GM19238 (cell line): ENCODE measurements around the gene PARD3.
"Not testable (repeated sequence)": the region's sequence is repeated elsewhere in the genome, so short reads cannot be mapped to it uniquely, and the experiment has no call there.

Experiments used
- DNase-seq: peaks from one replicate; pipeline ENCODE4 v3.0.0; 2011; ENCODE audit warnings: low spot score; ENCODE audit not compliant: insufficient read length

Gene PARD3

DNA sequence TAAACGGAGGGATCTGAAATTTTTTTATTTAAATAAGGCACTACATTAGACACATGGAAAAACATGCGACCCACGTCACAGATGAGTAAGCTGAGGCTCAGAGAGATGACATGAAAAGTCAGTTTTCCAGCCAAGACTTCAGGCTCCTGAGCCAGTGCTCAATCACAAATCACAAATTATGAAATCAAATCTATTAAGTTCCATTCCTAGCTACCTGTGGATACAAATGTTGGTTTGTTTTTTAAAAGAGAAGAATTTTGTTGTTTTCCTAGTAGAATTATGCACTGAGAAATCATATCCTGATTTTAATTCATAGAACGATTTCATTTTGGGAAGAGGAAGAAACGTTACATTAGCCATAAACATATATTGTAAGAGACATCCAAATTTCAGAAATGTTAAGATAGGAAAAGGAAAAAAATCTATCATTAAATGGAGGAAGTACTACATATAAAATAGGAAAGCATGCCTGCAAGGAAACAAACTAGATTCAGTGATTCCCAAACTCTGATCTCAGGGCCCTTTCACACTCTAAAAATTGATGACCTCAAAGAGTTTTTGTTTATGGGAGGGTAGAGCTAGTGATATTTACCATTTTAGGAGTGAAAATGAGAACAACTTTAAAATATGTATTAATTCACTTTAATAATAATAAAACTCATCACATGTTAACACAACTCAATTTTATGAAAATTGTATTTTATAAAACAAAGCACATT lies 340.4 kb downstream of the PARD3 start:
- no peak for DNase-seq

DNA sequence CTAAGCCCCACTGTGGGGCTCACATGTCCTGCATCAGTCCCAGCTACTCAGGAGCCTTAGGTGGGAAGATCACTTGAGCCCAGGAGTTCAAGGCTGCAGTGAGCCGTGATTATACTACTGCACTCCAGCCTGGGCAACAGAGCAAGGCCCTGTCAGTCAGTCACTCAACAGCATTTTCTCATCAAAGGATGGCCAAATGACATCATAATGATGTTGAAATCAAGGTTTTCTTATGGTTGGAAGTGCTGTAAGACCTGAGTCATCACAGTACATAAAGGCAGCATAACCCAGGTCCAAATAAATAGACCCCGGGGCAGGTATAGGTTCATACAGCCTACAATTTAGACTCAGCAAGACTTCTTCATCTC lies 341.1 kb downstream of the PARD3 start:
- DNase-seq = no peak

DNA sequence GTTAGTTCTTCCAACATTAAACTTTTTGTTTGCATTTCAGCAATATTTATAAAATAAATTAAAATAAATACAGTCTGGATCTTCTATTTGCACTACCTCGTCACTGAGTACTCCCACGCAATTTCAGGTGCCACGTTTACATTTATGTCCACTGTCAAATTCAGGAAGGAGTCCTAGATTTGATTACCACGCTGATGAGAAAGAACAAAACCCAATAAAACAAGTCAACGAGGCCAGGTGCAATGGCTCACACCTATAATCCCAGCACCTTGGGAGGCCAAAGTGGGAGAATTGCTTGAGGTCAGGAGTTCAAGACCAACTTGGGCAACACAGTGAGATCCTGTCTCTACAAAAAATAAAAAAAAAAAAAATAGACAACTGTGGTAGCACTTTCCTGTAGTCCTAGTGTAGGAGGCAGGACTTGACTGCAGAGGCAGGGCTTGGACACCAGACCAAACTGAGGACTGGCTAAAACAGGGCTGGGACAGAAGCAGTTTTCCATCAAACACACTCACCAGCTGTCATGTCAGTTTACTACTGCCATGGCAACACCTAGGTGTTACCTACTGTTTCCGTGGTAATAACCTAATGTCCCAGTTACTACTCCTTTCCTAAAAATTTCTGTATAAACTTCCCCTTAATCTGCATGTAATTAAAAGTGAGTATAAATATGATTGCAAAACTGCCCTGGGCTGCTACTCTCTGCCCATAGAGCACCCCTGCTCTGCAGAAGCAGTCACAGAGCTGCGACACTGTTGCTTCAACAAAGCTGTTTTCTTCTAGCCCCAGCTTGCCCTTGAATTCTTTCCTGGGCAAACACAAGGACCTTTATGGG lies 341.7 kb downstream of the PARD3 start:
- no peak for DNase-seq

DNA sequence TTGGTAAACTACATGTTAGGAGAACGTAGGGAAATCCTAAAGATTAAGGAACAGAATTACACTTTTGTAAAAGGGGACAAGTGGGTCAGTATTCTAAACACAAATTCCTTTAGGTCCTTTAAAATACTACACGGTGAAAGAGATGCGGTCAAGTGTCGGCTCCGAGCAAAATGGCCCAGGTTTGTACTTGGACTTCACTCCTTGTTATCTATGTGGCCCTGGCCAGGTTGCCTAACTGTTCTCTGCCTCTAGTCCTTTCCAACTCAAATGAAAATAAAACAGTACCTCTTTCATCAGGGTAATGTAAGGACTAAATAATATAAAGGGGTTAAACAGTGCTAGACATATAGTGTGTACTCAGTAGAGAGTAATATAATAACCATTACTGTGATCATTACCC lies 344.8 kb downstream of the PARD3 start:
- no peak for DNase-seq

DNA sequence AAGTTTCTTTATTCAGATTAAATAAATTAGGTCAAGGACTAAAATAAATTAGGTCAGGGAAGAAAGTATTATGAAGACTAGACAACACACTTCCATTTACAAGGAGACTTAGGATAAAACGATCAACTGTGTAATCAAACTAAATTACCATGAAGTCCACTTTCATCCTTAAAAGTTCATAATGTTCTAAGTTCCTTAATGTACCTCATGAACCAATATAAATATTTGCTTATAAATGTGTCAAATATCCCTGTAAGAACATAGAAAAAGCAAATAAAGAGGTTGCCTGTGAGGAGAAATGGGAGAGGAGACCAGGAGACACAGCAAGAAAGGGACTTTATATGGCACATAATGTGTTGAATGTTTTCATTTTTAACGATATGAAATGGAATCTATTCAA lies 345.6 kb downstream of the PARD3 start:
- no peak for DNase-seq

DNA sequence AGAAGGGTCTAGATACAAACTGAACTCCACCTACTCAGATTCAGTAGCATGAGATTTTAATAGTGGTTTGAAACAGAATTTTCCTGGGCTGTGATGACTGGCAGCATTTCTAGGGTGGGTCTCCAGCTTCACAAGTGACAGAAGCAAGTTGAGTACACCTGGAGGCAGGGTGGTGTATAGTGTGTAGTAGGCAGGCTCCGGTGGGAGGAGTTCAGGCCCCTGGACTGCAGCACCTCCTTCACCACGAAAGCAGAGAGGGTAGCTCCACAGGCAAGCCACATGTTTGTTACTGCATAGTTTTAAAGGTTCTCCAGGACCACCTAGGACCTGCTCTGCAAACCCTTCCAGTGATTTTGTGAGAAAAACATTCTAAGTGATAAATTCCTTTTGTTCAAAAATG lies 347.2 kb downstream of the PARD3 start:
- no peak for DNase-seq

DNA sequence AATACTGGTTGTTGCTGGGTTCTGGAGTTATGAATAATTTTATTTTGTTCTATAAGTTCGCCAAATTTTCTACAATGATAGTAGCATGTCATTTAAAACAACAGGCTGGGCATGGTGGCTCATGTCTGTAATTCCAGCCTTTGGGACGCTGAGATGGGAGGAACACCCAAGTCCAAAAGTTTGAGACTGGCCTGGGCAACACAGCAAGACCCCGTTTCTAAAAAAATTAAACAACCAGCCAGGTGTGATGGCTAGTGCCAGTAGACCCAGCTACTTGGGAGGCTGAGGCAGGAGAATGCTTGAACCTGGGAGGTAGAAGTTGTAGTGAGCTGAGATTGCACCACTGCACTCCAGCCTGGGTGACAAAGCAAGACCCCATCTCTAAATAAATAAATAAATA lies 347.7 kb downstream of the PARD3 start:
- no peak for DNase-seq

DNA sequence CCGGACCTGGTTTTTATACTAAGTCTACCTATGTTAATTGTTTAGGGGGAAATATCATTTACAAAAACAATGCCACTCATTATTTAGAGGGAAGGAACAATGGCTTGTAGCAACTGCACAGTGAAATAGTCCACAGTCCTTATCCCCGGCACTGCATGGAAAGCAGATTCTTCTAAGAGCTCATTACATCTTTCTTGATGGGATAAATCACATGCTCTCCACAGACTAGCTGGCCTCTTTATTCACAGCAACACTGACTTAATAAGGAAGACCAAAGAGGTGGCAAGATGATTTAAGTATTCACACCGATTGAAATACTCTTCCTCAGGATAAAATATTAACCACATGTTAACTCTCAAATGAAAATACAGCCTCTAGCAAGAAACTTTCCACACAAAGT lies 349.4 kb downstream of the PARD3 start:
- DNase-seq = no peak

DNA sequence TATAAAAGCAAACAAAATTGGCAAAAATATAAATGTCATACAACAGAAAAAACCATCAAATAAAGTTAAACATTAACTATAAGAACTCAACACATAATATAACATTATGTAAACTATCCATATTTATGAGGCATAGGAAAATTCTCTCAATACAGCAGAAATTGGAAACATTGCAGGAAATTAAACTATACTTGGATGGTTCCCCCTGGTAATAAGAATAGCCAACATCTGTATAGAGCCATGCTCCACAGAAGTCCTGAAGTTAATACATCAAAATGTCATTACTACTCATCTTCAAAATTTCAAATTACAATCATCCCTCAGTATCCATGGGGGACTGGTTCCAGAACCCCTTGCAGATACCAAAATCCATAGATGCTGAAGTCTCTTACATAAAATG lies 350.5 kb downstream of the PARD3 start:
- DNase-seq = no peak

DNA sequence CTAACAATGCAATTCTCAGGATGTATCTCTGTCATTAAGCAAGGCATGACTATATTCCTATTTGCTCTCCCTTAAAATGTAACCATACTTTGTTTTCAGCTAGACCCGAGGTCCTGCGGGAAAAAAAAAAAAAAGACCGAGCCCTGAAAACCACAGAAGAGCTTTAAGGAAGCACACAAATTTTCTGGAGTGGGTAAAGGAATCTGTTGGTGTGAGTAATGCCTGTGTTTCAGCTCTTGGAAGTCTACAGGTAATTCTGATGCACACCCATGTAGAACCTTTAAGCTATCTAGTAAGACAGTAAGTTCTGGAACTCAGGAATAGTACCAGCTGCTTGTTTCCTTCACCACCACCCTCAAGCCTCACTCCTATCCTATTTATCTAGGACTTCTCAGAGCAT lies 351.1 kb downstream of the PARD3 start:
- no peak for DNase-seq

DNA sequence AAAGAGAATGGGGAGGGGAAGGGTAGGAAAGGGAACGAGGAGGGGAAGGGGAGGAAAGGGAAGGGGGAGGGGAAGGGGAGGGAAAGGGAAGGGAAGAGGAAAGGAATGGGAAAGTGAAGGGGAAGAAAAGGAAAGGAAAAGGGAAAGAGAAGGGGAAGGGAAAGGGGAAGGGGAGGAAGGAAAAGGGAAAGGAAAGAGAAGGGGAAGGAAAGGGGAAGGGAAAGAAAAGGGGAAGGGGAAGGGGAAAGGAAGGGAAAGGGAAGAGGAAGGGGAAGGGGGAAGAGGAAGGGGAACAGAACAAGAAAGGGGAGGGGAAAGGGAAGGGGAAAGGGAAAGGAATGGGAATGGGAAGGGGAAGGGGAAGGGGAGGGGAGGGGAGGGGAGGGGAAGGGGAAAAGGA lies 352.1 kb downstream of the PARD3 start:
- DNase-seq = no peak

DNA sequence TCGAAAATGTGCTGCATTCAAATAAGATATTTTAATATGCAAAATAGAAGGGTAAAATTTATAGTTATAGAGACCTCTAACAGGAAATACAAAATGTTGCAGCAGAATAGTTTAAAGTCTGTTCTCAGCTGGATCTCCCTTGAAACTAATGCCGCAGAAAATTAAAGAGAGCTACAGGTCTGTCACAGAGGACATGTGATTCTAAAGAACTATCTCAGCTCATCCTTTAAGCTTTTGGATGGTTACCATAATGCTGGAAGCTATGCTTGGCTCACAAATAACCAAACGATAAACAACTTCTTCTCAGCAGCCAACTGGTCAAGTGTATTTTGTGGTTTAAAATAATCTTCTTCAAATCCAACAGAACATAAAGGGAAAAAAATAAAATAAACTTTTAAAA lies 353.0 kb downstream of the PARD3 start:
- DNase-seq = no peak

DNA sequence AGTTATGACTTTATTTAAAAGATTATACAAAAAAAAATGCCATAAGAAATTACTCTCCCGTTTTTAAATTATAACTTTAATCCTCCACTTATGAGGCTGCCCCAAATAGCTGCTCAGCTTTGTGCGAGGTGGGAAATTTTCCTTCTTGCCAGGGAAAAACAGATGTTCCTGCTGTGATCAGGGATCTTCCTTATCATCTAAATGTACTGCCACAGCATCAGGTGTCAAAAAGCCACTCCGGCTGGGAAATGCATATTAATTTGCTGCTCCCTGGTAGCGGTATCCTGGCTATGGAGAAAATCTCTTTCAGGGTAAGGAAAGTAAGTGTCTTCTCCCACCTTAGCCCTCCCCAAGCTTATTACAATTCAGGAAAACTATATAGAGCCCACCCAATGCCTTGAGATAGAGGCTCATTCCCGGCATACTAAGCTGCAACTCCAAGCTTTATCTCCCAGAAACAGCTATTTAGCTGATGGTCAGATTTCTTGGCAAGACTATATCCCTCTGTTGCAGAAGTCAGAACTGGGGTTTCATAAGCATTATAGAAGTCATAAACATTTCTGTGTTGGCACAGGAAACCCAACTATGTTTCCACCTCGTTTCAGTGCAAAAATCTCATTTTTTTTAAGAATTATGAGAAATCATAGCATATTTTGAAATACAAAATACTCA lies 360.4 kb downstream of the PARD3 start:
- DNase-seq = no peak

DNA sequence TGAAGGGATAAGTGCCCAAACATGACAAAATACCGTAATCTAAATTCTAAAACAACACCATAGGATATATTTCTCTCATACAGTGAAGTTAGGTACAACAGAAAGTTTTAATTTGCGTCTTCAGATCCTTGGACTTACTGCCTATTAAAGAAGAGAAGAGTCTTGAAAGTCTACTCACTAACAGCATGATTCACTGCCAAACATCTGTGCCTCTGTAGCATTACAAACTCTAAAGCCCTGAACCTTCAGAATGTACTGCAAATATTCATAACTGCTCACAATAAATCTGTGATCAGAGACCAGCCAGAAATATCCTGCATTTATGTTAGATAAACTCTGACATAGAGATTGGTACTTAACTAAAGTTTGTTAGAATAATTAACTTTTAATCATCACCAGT lies 365.3 kb downstream of the PARD3 start:
- DNase-seq = no peak

DNA sequence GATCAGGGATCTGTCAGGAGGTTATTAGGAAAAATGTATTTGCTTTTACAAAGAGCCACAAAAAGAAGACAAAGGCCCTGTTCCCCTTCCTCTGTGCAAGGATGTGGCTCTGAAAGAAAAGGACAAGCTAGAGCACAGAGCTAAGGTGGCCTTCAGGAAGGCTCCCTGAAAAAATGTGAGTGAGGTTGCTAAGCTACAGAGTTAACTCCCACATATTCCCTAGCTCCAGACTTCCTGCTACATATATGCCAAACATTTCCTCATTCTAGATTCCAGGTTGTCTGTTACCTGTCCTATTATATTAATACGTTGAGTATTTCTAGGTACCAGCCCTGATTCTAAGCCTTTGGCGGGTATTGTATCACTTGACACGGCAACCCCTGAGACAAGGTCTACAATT lies 369.0 kb downstream of the PARD3 start:
- no peak for DNase-seq

DNA sequence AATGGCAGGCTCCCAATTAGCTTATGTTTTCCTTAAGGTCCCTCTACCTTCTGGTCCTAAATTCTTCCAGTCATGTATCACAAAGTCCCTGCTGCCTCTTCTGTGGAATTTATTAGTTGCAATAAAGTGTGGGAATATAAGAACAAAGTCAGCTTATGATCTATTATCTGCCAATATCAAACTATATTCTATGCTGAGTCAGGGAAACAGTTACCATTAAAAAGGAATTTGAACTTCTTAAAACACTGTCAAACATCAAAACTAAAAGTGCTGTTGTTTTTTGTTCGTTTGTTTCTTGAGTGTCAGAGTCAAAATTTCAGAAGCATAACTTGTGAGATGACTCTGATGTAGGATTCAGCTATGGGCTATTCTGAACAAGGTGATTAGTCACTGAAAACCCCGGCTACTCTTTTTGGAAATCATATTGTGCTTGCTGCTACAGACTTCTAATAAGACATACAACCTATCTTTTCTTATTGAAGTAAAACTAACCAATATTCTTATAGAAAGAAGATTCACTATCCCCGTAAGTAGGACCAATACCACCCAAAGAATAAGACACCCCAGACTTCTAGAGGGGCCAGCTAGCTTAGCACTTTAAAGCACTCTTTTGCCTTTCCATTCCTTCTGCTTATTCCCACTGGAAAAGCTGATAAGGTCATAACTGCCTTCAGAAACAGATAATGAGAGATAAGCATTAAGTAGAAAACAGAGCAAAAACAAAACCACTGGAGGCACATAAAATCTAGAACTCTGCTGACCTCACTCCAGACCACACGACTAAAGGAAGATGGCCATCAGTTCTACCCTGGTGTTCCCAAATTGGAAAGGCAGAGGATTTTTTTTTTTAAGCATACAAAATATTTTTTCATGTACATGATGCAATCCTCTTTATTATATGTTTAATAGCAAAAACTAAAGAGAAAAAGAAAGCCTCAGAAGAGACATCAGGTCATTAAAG lies 370.6 kb downstream of the PARD3 start:
- DNase-seq = no peak

DNA sequence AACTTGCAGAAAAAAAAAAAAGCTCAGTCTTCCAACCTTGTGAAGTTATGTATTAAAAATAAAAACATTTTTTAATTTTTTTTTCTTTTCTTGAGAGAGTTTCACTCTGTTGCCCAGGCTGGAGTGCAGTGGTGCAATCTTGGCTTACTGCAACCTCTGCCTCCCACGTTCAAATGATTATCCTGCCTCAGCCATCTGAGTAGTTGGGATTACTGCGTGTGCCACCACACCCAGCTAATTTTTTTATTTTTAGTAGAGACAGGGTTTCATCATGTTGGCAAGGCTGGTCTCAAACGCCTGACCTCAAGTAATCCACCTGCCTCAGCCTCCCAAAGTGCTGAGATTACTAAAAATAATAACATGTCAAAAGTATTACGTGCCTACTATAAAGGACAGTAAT lies 375.7 kb downstream of the PARD3 start:
- not testable (repeated sequence) for DNase-seq

DNA sequence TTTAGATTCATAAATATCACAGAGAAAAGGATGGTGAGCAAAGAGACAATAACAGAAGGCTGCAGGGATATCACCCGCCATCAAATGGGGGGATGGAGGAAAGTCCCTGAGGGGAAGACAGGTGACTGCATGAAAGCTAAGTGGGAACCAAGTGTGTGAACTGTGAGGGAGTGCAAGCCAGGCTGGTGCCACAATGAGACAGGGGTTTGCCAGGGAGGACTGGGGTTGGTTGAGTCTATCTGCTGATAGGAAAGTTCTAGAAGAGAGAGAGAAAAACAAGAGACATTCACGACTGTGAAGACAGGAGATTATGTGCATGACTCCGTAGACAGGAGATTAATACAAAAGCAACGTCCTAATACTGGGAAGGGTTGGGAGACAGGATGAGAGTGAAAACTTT lies 376.4 kb downstream of the PARD3 start:
- no peak for DNase-seq

DNA sequence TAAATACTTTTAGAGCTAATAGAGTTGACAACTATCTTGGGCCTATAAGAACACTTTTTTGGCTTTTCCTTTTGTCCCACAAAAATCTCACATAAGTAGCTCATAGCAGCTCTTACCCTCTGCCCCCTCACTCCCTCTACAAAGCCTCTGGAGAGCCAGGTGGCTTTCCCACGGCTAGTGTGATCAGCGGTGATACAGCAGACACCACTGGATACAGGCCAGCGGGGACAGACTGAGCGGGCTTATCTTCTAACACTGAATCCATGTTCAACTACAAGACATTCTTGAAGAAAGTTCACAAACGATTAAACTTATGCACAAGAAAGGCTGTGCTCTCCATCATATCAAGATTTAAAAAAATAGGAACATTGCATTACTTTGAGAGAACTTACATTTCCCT lies 377.2 kb downstream of the PARD3 start:
- DNase-seq = no peak

DNA sequence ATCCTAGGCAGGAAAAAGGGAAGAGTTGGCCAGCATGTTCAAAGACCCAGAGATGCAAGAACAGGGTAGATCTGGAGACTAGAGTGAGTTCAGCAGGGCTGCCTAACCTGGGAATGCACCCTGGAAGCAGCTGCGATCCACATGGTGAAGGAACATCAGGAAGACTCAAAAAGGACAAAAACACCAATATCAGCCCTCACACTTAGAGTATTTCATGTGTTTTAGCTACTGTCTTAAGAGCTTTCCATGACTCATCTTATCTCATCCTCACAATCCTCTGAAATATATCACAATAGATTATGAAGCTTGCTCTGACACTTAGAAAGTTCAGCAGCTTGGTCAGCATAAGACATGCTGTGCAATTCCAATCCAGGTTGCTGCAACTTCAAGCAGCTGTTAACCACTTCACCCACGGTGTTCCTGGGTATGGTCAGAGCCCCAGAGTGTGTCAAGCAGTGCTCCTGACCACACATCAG lies 380.9 kb downstream of the PARD3 start:
- DNase-seq = no peak
